Progenitor cell of endocrine pancreas (in vitro differentiated cells): ENCODE measurements around the gene MYCL. TPM values are rescaled to one million over a fixed set of nuclear protein-coding genes. Genes with fewer than 3 reads are reported as not detected.

Experiments used
- DNase-seq: peaks from one replicate; pipeline ENCODE4 v3.0.0; 2021; ENCODE audit warnings: low spot score; ENCODE audit not compliant: unreplicated experiment
- H3K27ac Mint-ChIP-seq: 2 replicates; pipeline ENCODE4 v1.8.0; 2021; ENCODE audit warnings: mild to moderate bottlenecking, moderate library complexity, mixed read lengths
- H3K27me3 Mint-ChIP-seq: 2 replicates; pipeline ENCODE4 v1.8.0; 2021; ENCODE audit warnings: mixed read lengths
- H3K36me3 Mint-ChIP-seq: 2 replicates; pipeline ENCODE4 v1.8.0; 2022; ENCODE audit warnings: mixed read lengths; ENCODE audit not compliant: insufficient read depth
- H3K4me1 Mint-ChIP-seq: 2 replicates; pipeline ENCODE4 v1.8.0; 2021; ENCODE audit warnings: low read depth, mixed read lengths
- H3K4me3 Mint-ChIP-seq: 2 replicates; pipeline ENCODE4 v1.8.0; 2021; ENCODE audit warnings: low read depth, mild to moderate bottlenecking, moderate library complexity, mixed read lengths
- H3K9me3 Mint-ChIP-seq: 2 replicates; pipeline ENCODE4 v1.8.0; 2021; ENCODE audit warnings: low read depth, mixed read lengths
- total RNA-seq: library from RNA; stranded (reverse); gene quantifications from 2 replicates; pipeline ENCODE4 v1.2.1, GENCODE V29; 2021
- TF ChIP-seq, protein P1 (sequence below): fragments of 200-600 bp; sonication (generic); IDR thresholded peaks from one replicate; pipeline ENCODE4 v1.5.0; 2021; ENCODE audit warnings: antibody characterized with exemption, mild to moderate bottlenecking; ENCODE audit not compliant: unreplicated experiment

The MYCL gene
- total RNA-seq, 1 donor from 2014 or later: 21.3 TPM

DNA sequence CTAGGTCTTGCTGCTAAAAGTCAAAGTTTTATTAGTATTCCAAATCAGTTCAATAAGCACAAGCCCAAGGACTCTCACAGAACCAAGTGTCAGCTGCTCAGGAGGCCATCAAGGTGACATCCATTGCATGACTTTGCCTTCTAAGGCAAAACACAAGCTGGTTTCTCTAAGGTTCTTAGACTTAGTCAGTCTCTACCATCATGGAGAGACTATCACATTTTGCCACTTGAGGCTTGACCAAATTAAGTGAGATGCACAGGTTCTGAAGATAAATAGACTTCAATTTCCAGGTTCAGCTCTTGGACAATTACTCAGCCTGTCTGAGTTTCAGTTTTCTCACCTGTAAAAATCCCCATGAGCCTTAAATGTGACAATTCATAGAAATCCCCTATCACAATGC lies 47.4 kb downstream of the MYCL start:
- H3K27ac Mint-ChIP-seq: no peak overlapping the region
- no peaks in the 10 kb centered on the region for H3K9me3 Mint-ChIP-seq
- TF ChIP-seq, protein P1, sequence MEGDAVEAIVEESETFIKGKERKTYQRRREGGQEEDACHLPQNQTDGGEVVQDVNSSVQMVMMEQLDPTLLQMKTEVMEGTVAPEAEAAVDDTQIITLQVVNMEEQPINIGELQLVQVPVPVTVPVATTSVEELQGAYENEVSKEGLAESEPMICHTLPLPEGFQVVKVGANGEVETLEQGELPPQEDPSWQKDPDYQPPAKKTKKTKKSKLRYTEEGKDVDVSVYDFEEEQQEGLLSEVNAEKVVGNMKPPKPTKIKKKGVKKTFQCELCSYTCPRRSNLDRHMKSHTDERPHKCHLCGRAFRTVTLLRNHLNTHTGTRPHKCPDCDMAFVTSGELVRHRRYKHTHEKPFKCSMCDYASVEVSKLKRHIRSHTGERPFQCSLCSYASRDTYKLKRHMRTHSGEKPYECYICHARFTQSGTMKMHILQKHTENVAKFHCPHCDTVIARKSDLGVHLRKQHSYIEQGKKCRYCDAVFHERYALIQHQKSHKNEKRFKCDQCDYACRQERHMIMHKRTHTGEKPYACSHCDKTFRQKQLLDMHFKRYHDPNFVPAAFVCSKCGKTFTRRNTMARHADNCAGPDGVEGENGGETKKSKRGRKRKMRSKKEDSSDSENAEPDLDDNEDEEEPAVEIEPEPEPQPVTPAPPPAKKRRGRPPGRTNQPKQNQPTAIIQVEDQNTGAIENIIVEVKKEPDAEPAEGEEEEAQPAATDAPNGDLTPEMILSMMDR: no peak
- H3K27me3 Mint-ChIP-seq: no peaks in the 10 kb centered on the region
- DNase-seq: no peak
- H3K4me1 Mint-ChIP-seq: peaks cover 13% of the 10 kb centered on the region
- peaks cover 17% of the 10 kb centered on the region for H3K36me3 Mint-ChIP-seq
- no peak overlapping the region for H3K4me3 Mint-ChIP-seq

DNA sequence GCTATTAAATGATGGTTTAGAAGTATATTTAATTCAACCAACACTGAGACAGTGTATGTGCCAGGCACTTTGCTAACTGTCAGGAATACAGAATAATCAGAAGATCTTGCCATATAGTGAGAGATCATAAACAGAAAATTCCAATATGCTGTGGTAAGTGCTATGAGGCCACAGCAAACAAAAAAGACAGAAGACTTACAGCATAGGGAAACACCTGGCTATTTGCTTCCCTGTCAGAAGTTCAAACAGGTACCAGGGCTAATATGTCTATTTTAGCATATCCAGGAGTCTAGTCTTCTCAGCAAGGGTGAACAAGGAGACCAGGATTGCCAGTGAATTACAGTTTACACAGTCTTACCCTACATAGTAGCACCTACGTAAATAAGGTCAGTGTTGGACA lies 48.8 kb downstream of the MYCL start:
- Mint-ChIP-seq H3K27ac (peak overlapping the region; percentile 20), H3K36me3 (peaks cover 22% of the 10 kb centered on the region), H3K4me3 (no peak overlapping the region), H3K4me1 (peaks cover 13% of the 10 kb centered on the region), H3K9me3 (no peaks in the 10 kb centered on the region), H3K27me3 (no peaks in the 10 kb centered on the region)
- TF ChIP-seq, protein P1: no peak
- no peak for DNase-seq

DNA sequence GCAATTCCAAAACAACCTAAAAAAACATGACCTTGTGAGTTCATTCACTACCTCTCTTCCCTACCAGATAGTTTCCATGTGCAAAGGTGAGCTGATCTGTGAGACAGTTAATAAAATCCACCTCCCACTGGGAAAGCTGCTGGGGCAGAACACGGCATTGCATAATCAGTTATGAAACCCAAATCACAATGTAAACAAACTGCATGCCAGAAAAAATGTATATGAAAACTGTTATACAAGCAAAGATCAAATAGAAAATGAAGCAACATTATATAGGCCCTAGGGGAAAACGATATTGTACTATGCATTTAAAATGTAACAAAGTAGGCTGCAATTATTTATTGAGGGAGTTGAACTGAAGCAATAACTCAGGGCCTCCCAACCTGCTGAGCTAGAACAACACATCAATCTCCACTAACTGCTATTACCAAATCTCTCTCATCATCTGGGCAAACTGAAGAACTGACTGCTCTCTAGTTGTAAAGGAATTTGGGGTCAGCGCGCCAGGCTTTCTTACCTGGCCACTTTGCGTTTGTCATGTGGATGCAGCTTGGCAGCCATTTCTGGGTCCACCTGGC lies 49.4 kb downstream of the MYCL start:
- Mint-ChIP-seq H3K36me3 (peaks cover 26% of the 10 kb centered on the region), H3K27me3 (no peaks in the 10 kb centered on the region), H3K27ac (peak overlapping the region; percentile 20), H3K4me1 (peaks cover 13% of the 10 kb centered on the region), H3K9me3 (no peaks in the 10 kb centered on the region), H3K4me3 (no peak overlapping the region)
- DNase-seq: no peak
- TF ChIP-seq, protein P1: no peak

DNA sequence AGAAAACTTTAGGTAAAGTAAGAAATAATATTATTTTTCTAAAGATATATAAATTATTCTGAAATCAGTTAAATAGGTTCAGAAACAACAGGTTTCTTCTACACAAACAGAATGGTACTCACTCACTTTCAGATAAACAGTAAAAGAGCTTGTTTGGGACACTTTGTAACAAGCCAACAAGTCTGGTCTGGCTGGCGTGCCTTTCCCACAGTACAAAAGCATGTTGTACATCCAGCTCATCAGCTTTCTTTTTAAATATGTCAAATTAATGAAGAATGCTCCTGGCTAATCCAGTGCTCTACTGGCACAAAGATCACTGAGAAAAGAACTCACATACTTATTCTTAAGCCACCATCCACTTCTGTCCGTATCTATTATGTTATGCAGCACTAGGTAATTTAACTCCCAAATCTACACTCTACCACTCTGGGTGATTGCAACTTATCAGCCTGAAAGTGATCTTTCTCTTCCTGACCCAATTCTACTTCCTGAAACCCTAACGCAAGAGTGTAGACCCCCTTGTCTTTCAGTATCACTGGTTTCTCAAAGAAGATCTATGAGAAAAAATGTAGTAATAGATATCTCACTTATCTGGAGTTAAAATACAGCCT lies 51.0 kb downstream of the MYCL start:
- TF ChIP-seq, protein P1: no peak
- no peak overlapping the region for H3K4me3 Mint-ChIP-seq
- H3K9me3 Mint-ChIP-seq: no peaks in the 10 kb centered on the region
- DNase-seq: no peak
- H3K4me1 Mint-ChIP-seq: peaks cover 13% of the 10 kb centered on the region
- H3K27me3 Mint-ChIP-seq: no peaks in the 10 kb centered on the region
- peak overlapping the region; percentile 63 for H3K27ac Mint-ChIP-seq
- H3K36me3 Mint-ChIP-seq: peaks cover 34% of the 10 kb centered on the region

DNA sequence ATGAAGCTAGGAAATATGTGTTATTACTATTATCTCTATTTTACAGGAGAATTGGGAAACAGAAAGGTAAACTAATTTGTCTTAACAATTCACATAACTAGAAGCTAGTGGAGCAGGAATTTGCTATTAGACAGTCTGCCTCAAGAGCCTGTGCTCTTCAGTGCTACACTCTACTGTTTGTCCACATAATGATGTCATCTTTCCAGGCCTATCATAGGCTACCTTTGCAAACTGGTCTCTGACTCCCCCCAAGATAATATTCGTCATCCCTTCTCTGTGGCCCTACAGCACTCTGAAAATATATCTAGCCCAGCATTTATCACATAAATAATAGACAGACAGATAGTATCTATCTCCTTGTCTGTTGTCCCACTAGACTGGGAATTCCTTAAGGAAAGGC lies 52.5 kb downstream of the MYCL start:
- no peak for DNase-seq
- H3K27ac Mint-ChIP-seq: no peak overlapping the region
- H3K4me1 Mint-ChIP-seq: peaks cover 13% of the 10 kb centered on the region
- no peaks in the 10 kb centered on the region for H3K9me3 Mint-ChIP-seq
- no peak overlapping the region for H3K4me3 Mint-ChIP-seq
- no peaks in the 10 kb centered on the region for H3K27me3 Mint-ChIP-seq
- peaks cover 30% of the 10 kb centered on the region for H3K36me3 Mint-ChIP-seq
- TF ChIP-seq, protein P1: no peak
